ENCODE measurements around the gene NUDT22. TPM values are rescaled to one million over a fixed set of nuclear protein-coding genes. Genes with fewer than 3 reads are reported as not detected.

Gene NUDT22
- total RNA-seq, 4 donors from 2014 or later, result 44.5 to 66.1 (median 54.4) TPM

- no peaks in the 10 kb centered on the region for H3K27me3 ChIP-seq
- H3K4me1 ChIP-seq, result peaks cover 24% of the 10 kb centered on the region
- WGBS, result 79% methylated on average over 1 of the region's 2 CpGs
- TF ChIP-seq CTCF (IDR thresholded peaks at IDR 0.05) (no peak), POLR2A (IDR thresholded peaks at IDR 0.05) (no peak), EP300 (IDR thresholded peaks at IDR 0.05) (no peak), POLR2AphosphoS5 (IDR thresholded peaks at IDR 0.05) (no peak)
- peaks cover 14% of the 10 kb centered on the region for H3K36me3 ChIP-seq
- no peak for DNase-seq (ENCODE audit: low spot score in 2 of 2)
- H3K4me3 ChIP-seq, result no peak overlapping the region
- H3K9me3 ChIP-seq, result no peaks in the 10 kb centered on the region
- no peak overlapping the region for H3K27ac ChIP-seq
These were observed 49.8 kb downstream of the NUDT22 start for GRCh38 chr11:64275841-64276240.

- no peak for DNase-seq (ENCODE audit: low spot score in 2 of 2)
- no peaks in the 10 kb centered on the region for H3K9me3 ChIP-seq
- 76% methylated on average over 6 of the region's 17 CpGs for WGBS
- no peaks in the 10 kb centered on the region for H3K27me3 ChIP-seq
- H3K36me3 ChIP-seq, result peaks cover 14% of the 10 kb centered on the region
- H3K4me3 ChIP-seq, result no peak overlapping the region
- H3K27ac ChIP-seq, result peak overlapping the region; percentile 7
- H3K4me1 ChIP-seq, result peaks cover 19% of the 10 kb centered on the region
- no peak for TF ChIP-seq POLR2A (IDR thresholded peaks at IDR 0.05)
- no peak for TF ChIP-seq POLR2AphosphoS5 (IDR thresholded peaks at IDR 0.05)
- no peak for TF ChIP-seq EP300 (IDR thresholded peaks at IDR 0.05)
- no peak for TF ChIP-seq CTCF (IDR thresholded peaks at IDR 0.05)
These were observed 50.8 kb downstream of the NUDT22 start for GRCh38 chr11:64276653-64277431.

GRCh38 chr11:64278576-64279190, 52.6 kb downstream of the NUDT22 start:
- Histone ChIP-seq H3K4me3 (no peak overlapping the region), H3K27me3 (no peaks in the 10 kb centered on the region), H3K9me3 (no peaks in the 10 kb centered on the region), H3K36me3 (peaks cover 14% of the 10 kb centered on the region), H3K4me1 (peaks cover 23% of the 10 kb centered on the region), H3K27ac (no peak overlapping the region)
- no peak for TF ChIP-seq CTCF (IDR thresholded peaks at IDR 0.05)
- no peak for TF ChIP-seq POLR2A (IDR thresholded peaks at IDR 0.05)
- TF ChIP-seq EP300 (IDR thresholded peaks at IDR 0.05), result no peak
- no peak for TF ChIP-seq POLR2AphosphoS5 (IDR thresholded peaks at IDR 0.05)
- 88% methylated on average over 8 of the region's 8 CpGs for WGBS
- DNase-seq (ENCODE audit: low spot score in 2 of 2), result no peak

Other genes with a start within 250 kb of the NUDT22 start
- gene OTUB1, start 239.8 kb upstream of the NUDT22 start, total RNA-seq, result 100 to 1,000 TPM in 1 of 4 donors, 10 to 100 TPM in 3; 78.4 to 117 (median 93.5) TPM
- gene FLRT1, start 190.3 kb upstream of the NUDT22 start, total RNA-seq, result not detected
- 10 to 100 TPM; 29.2 to 64.6 (median 46.2) TPM for gene MACROD1, start 60.2 kb upstream of the NUDT22 start, total RNA-seq
- gene STIP1, start 40.1 kb upstream of the NUDT22 start, total RNA-seq, result 10 to 100 TPM; 47.1 to 93.9 (median 87.4) TPM
- 10 to 100 TPM in 2 of 4 donors, 1 to 10 TPM in 2; 4.7 to 22.2 (median 8.2) TPM for gene FERMT3, start 19.6 kb upstream of the NUDT22 start, total RNA-seq
- gene TRPT1, start 88 bp upstream of the NUDT22 start, total RNA-seq, result 10 to 100 TPM; 48.4 to 62.2 (median 52.8) TPM
- 10 to 100 TPM; 26.9 to 55.1 (median 37.3) TPM for gene DNAJC4, start 4.3 kb downstream of the NUDT22 start, total RNA-seq
- 10 to 100 TPM; 56.1 to 75.0 (median 65.5) TPM for gene VEGFB, start 8.3 kb downstream of the NUDT22 start, total RNA-seq
- gene FKBP2, start 14.8 kb downstream of the NUDT22 start, total RNA-seq, result 10 to 100 TPM; 43.9 to 64.7 (median 53.4) TPM
- 100 to 1,000 TPM; 127 to 220 (median 158) TPM for gene PPP1R14B, start 20.7 kb downstream of the NUDT22 start, total RNA-seq
- 10 to 100 TPM; 33.3 to 46.9 (median 36.3) TPM for gene PLCB3, start 25.3 kb downstream of the NUDT22 start, total RNA-seq
- gene BAD, start 58.4 kb downstream of the NUDT22 start, total RNA-seq, result 10 to 100 TPM; 57.1 to 71.9 (median 64.4) TPM
- gene GPR137, start 59.6 kb downstream of the NUDT22 start, total RNA-seq, result 10 to 100 TPM; 17.8 to 30.0 (median 19.7) TPM
- gene KCNK4, start 65.0 kb downstream of the NUDT22 start, total RNA-seq, result not detected
- not detected for gene CATSPERZ, start 74.1 kb downstream of the NUDT22 start, total RNA-seq
- 10 to 100 TPM; 65.0 to 93.6 (median 74.3) TPM for gene ESRRA, start 79.2 kb downstream of the NUDT22 start, total RNA-seq
- 100 to 1,000 TPM; 170 to 332 (median 255) TPM for gene TRMT112, start 91.3 kb downstream of the NUDT22 start, total RNA-seq
- 100 to 1,000 TPM; 130 to 227 (median 187) TPM for gene PRDX5, start 91.8 kb downstream of the NUDT22 start, total RNA-seq
- 1 to 10 TPM; 3.3 to 8.3 (median 5.4) TPM for gene CCDC88B, start 113.9 kb downstream of the NUDT22 start, total RNA-seq
- gene RPS6KA4, start 132.9 kb downstream of the NUDT22 start, total RNA-seq, result 10 to 100 TPM; 29.4 to 46.0 (median 39.6) TPM